IPS-18c (cell line): ENCODE data around the gene SLITRK5.

Experiments used
- H3K4me3 ChIP-seq: 2 replicates; pipeline ENCODE4 v1.7.0; 2013; ENCODE audit warnings: low read depth, mild to moderate bottlenecking, low read length, moderate library complexity; ENCODE audit not compliant: insufficient read depth
- H3K9me3 ChIP-seq: one replicate; pipeline ENCODE4 v1.6.1; 2013; ENCODE audit warnings: mild to moderate bottlenecking, low read length, moderate library complexity; ENCODE audit not compliant: control insufficient read depth, insufficient read depth

The SLITRK5 gene, protein sequence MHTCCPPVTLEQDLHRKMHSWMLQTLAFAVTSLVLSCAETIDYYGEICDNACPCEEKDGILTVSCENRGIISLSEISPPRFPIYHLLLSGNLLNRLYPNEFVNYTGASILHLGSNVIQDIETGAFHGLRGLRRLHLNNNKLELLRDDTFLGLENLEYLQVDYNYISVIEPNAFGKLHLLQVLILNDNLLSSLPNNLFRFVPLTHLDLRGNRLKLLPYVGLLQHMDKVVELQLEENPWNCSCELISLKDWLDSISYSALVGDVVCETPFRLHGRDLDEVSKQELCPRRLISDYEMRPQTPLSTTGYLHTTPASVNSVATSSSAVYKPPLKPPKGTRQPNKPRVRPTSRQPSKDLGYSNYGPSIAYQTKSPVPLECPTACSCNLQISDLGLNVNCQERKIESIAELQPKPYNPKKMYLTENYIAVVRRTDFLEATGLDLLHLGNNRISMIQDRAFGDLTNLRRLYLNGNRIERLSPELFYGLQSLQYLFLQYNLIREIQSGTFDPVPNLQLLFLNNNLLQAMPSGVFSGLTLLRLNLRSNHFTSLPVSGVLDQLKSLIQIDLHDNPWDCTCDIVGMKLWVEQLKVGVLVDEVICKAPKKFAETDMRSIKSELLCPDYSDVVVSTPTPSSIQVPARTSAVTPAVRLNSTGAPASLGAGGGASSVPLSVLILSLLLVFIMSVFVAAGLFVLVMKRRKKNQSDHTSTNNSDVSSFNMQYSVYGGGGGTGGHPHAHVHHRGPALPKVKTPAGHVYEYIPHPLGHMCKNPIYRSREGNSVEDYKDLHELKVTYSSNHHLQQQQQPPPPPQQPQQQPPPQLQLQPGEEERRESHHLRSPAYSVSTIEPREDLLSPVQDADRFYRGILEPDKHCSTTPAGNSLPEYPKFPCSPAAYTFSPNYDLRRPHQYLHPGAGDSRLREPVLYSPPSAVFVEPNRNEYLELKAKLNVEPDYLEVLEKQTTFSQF

DNA sequence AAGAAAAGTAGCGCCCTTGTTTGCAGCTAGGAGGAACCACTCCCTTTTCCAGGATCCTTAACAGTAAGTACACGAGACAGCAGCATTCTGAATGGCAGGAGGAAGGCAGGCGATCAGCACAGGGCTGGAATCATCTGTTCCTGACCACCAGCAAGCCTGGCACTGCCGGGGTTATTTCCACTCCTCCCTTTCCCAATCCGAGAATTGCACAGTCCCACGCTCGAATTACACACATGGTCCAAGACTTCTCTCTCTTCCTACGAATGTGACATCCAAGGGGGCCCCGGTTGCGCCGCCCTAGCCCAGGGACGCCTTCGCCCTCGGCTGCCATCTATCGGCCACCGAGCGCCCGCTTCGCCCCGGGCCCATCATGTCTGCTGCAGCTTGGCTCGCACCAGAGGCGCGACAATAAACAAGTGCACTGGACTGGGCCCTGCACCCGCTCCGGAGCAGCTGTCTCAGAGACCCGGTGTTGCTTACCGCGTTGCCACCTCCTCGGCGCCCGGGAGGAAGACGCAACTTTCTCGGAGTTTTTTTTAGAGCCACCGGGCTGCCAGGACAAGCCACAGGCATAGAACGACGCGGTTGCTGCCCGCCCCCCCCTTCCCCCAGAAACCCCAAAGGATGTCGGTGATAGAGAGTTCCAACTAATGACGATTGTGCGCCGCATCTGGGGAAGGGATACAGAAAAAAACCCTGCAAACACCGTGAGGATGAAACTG lies at the start of gene SLITRK5:
Gene SLITRK5 (plus strand): TSS at position 341 of the 722 bp plus-strand sequence. CDS start 4,018 bp downstream, outside the sequence.
- Histone ChIP-seq H3K4me3 (peak within 1 kb of the TSS; percentile 78), H3K9me3 (no peaks in the 10 kb centered on the region)

DNA sequence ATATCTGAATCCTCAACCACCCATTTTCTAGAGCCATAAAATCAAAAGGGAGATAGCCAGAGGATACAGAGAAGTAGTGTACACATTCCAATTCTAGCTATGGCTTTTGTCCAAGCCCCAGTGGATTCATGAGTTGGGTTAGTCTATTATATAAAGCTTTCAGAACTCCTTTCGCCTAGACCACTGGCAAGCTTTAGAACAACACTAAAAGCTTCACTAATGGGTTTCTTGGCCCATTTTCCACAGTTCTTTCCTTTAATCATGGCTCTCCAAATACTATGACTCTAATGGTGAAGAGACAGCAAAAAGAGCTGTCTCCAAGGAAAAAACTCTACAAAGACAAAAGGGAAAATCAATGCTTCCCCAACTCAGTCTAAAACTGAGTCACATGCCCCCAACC lies 48.2 kb upstream of the SLITRK5 start:
- Histone ChIP-seq H3K9me3 (no peaks in the 10 kb centered on the region), H3K4me3 (no peak overlapping the region)

DNA sequence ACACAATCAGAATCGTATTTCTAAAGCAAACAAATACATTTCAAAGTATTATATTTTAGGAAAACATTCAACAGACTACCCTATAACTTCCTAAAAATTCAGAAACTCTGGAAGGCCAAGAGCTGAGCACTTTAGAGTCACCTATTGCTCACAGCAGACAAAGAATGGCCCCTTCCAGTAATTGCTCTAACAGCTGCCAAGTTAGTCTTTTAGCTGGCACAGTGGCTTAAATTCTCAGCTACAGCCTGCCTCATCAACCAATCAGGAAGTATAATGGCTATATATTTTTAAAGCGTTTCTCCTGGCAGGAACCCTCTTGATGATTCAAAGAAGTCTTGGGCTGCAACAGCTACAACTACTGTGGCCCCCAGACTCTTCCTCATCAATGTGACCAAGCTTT lies 14.9 kb upstream of the SLITRK5 start:
- Histone ChIP-seq H3K4me3 (no peak overlapping the region), H3K9me3 (no peaks in the 10 kb centered on the region)

DNA sequence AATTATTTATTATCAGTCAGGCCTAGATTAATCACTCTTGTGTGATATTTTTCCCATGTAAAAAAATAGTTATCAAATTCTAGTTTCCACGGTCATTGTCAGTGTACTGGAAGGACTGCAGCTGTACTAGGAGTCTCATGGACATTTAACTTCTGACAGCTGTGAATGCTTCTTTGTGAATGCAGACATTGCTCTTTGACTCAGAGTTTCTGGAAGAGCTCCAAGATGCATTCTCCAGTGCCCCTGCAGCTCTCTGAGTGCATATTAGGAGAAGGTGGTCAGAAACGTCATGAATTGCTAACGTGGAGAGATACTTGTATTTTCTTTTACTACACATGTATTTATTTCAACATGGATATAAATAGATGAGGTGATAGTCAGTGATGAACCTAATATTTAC lies 9.7 kb upstream of the SLITRK5 start:
- Histone ChIP-seq H3K4me3 (no peak overlapping the region), H3K9me3 (no peaks in the 10 kb centered on the region)

DNA sequence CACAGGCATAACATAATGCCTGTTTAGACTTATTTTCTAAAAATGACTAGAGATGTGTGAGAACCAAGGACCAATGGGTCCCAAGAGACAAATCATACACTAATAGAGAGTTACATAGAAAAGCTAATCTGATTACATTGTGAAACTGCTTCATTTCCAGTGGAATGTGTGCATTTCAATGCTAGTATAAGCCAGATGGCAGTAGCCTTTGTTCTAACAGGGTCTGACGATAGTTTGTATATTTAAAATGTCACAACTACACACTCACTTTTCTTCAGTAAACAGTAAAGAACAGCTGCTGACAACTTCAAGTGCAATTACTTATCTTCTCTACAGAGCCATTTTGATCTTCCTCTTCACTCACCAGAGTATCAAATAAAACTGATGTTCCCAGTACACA lies 4.3 kb upstream of the SLITRK5 start:
- no peak overlapping the region for H3K4me3 ChIP-seq
- no peaks in the 10 kb centered on the region for H3K9me3 ChIP-seq

DNA sequence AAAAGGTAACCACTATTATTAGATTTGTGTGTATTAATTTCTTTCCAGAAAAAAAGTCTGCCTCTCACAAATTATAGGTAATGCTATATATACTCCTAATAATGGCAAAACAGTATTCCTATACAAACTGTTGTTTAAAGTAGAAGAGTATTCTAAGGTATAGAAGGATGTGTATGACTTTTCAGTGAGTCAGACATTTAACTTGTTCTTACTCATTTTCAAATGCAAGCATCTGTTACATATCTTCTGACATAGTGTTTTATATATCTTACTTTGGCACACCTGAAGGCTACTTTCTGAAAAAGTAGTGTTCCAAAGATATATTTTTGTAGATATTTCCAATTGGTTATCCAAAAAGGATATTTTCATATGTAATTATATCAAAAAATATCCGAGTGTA lies 3.5 kb upstream of the SLITRK5 start:
- H3K9me3 ChIP-seq, result no peaks in the 10 kb centered on the region
- no peak overlapping the region for H3K4me3 ChIP-seq

DNA sequence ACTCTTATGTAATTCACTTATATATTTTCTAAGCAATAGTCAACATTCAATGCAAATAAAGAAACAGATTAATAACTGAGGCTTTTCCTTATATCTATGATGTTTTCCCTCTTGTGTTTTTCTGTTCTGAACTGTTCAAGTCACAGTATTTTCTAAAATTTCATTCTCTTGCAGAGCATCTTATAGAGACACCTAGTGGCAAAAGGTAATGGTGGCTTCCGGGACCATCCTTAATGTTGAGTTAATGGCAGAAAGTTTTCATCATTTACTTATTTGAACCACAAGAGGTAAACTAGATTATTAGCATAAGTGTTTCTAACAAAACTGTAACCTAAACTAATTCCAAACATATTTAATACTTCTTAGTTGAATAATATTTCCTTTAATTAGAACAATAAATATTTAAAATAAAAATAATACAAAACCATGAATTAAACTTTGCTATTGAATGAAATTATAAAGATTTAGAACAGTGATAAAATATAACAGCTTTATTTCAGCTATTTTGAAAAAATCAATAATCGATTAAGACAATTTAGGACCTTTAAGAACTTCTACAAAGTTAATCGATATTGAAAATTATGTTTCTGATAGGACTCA lies 1.7 kb upstream of the SLITRK5 start:
- Histone ChIP-seq H3K4me3 (no peak overlapping the region), H3K9me3 (no peaks in the 10 kb centered on the region)

DNA sequence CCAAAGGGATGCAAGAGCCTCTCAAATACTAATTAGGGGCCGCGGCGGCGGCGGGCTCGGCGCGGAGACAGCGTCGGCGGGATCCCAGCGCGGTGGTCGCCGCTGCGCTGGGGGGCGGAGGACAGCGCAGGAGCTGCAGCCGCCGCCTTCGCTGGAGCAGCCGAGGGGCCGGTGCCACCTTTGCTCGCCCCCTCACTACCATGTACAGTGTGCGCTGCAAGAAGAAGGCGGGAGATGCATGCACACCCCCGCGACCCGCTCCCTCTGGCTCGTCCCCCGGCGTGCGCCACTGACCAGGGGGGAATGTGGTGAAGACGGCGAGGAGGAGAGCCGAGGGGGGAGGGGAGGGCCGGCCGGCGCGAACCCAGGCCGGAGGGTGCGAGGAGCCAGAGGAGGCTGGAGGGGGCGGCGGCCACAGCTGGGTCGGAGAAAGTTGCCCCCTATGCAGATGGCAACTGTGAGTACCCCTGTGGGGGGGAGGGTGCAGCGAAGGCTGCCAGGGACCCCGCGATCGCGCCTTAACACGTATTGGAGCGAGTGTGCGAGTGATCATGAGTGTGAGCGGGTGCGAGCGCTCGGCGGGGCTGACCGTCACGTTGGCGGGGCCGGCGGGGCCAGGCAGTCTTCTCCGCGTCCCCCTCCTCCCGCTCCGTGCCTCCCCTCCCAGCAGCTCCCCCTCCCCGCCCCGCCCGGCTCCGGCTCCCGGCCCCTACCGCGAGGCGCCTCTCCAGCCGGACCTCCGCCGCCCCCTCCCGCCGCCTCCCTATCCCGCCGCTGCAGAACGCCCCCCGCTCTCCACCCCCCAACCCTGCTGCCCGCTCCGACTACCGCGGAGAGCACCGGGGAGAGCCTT lies 808 bp downstream of the SLITRK5 start:
- peak overlapping the region; percentile 78 for H3K4me3 ChIP-seq
- H3K9me3 ChIP-seq, result no peaks in the 10 kb centered on the region

DNA sequence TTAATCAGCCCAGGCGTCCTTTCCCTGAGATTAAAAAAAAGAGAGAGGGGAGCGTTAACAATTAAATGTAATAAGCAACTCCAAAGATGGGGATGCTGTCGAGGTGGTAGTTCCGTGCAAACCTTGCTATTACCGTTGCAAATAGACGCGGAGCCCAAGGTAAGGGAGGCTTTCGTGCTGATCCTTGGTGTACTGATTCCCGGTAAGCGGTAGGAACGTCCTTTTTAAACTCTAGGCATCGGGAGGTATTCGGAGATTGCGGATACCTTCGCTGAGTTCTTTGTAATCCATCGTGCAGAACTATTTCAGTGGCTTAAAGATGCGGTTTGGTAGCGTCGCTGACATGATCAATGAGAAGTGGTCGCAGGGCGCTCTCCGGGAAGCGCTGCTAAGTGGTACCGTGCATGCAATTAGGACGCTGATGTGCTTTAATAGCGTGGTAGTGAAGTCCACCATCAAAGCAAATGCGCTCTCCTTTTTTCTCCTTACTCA lies 3.1 kb downstream of the SLITRK5 start:
- peak overlapping the region; percentile 78 for H3K4me3 ChIP-seq
- H3K9me3 ChIP-seq, result no peaks in the 10 kb centered on the region

DNA sequence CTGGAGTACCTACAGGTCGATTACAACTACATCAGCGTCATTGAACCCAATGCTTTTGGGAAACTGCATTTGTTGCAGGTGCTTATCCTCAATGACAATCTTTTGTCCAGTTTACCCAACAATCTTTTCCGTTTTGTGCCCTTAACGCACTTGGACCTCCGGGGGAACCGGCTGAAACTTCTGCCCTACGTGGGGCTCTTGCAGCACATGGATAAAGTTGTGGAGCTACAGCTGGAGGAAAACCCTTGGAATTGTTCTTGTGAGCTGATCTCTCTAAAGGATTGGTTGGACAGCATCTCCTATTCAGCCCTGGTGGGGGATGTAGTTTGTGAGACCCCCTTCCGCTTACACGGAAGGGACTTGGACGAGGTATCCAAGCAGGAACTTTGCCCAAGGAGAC lies 4.7 kb downstream of the SLITRK5 start:
- H3K4me3 ChIP-seq, result no peak overlapping the region

DNA sequence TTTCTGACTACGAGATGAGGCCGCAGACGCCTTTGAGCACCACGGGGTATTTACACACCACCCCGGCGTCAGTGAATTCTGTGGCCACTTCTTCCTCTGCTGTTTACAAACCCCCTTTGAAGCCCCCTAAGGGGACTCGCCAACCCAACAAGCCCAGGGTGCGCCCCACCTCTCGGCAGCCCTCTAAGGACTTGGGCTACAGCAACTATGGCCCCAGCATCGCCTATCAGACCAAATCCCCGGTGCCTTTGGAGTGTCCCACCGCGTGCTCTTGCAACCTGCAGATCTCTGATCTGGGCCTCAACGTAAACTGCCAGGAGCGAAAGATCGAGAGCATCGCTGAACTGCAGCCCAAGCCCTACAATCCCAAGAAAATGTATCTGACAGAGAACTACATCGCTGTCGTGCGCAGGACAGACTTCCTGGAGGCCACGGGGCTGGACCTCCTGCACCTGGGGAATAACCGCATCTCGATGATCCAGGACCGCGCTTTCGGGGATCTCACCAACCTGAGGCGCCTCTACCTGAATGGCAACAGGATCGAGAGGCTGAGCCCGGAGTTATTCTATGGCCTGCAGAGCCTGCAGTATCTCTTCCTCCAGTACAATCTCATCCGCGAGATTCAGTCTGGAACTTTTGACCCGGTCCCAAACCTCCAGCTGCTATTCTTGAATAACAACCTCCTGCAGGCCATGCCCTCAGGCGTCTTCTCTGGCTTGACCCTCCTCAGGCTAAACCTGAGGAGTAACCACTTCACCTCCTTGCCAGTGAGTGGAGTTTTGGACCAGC lies 5.3 kb downstream of the SLITRK5 start:
- H3K9me3 ChIP-seq, result no peaks in the 10 kb centered on the region
- peak overlapping the region; percentile 56; the same call in 1 of the 2 replicates for H3K4me3 ChIP-seq

More for the DNA sequence above, 4.7 kb downstream of the SLITRK5 start:
- H3K9me3 ChIP-seq, result no peaks in the 10 kb centered on the region

DNA sequence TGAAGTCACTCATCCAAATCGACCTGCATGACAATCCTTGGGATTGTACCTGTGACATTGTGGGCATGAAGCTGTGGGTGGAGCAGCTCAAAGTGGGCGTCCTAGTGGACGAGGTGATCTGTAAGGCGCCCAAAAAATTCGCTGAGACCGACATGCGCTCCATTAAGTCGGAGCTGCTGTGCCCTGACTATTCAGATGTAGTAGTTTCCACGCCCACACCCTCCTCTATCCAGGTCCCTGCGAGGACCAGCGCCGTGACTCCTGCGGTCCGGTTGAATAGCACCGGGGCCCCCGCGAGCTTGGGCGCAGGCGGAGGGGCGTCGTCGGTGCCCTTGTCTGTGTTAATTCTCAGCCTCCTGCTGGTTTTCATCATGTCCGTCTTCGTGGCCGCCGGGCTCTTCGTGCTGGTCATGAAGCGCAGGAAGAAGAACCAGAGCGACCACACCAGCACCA lies 5.9 kb downstream of the SLITRK5 start:
- H3K4me3 ChIP-seq, result peak overlapping the region; percentile 56

DNA sequence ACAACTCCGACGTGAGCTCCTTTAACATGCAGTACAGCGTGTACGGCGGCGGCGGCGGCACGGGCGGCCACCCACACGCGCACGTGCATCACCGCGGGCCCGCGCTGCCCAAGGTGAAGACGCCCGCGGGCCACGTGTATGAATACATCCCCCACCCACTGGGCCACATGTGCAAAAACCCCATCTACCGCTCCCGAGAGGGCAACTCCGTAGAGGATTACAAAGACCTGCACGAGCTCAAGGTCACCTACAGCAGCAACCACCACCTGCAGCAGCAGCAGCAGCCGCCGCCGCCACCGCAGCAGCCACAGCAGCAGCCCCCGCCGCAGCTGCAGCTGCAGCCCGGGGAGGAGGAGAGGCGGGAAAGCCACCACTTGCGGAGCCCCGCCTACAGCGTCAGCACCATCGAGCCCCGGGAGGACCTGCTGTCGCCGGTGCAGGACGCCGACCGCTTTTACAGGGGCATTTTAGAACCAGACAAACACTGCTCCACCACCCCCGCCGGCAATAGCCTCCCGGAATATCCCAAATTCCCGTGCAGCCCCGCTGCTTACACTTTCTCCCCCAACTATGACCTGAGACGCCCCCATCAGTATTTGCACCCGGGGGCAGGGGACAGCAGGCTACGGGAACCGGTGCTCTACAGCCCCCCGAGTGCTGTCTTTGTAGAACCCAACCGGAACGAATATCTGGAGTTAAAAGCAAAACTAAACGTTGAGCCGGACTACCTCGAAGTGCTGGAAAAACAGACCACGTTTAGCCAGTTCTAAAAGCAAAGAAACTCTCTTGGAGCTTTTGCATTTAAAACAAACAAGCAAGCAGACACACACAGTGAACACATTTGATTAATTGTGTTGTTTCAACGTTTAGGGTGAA lies 6.6 kb downstream of the SLITRK5 start:
- H3K4me3 ChIP-seq, result peak overlapping the region; percentile 56
- H3K9me3 ChIP-seq, result no peaks in the 10 kb centered on the region

More for the DNA sequence above, 5.9 kb downstream of the SLITRK5 start:
- H3K9me3 ChIP-seq, result no peaks in the 10 kb centered on the region

DNA sequence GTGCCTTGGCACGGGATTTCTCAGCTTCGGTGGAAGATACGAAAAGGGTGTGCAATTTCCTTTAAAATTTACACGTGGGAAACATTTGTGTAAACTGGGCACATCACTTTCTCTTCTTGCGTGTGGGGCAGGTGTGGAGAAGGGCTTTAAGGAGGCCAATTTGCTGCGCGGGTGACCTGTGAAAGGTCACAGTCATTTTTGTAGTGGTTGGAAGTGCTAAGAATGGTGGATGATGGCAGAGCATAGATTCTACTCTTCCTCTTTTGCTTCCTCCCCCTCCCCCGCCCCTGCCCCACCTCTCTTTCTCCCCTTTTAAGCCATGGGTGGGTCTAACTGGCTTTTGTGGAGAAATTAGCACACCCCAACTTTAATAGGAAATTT lies 7.2 kb downstream of the SLITRK5 start:
- Histone ChIP-seq H3K9me3 (no peaks in the 10 kb centered on the region), H3K4me3 (peak overlapping the region; percentile 56)
